ENCODE results near the gene HPCAL1.

HPCAL1 gene

GRCh38 chr2:10475221-10475722 is 172.6 kb downstream of the HPCAL1 start:
- DNase-seq: no peak

GRCh38 chr2:10475811-10476660 is 173.3 kb downstream of the HPCAL1 start:
- DNase-seq: no peak

- DNase-seq: no peak
Measured at GRCh38 chr2:10476723-10477442, 174.2 kb downstream of the HPCAL1 start.
